ENCODE data around the gene ACAT1.

GRCh38 chr11:108125096-108125495 lies 3.7 kb downstream of the ACAT1 start:
- TF ChIP-seq CTCF (optimal IDR thresholded peaks at IDR 0.05 in 1 of 3, IDR thresholded peaks at IDR 0.05 in 1 of 3, conservative IDR thresholded peaks at IDR 0.05 in 1 of 3; ENCODE audit: extremely low read depth in 1 of 3, insufficient read depth in 2 of 3, low read length in 3 of 3): no peak
- no peak for TF ChIP-seq EZH2 (IDR thresholded peaks at IDR 0.05; ENCODE audit: low read length)
